ENCODE data around the gene PRDM5. TPM values are rescaled to one million over a fixed set of nuclear protein-coding genes. Genes with fewer than 3 reads are reported as not detected.

PRDM5 gene
- total RNA-seq, 1 donor from 2014 or later, result 6.5 TPM

DNA sequence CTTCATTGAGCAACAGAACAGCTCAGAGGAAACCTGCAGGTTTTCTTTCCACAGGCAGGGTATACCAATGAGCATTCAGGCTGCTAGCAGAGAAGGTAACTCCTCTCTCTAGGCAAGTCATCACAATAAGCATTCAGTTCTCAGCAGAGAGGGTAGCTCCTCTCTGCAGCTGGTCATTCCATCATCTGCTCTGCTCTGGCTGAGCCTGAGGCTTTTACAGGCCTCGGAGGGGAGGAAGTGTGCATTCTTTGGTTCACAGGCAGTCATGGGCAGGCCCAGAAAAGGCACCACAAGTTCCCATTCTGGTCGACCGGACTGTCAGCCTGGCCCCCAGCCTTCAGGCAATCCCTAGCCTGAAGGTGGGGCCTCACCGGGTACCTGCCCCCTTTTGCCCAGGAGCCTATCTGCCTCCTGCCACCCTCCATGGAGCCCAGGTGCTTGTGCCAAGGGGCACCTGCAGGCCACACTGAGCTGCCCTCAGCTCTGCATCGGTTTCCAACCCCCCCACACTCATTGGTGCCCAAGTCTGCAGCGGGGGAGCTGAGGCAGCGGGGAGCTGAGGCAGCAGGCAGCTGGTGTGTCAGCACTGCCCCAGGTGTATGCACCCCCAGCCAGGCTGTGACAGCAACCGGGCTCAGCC is 83.1 kb downstream of the PRDM5 start:
- Histone ChIP-seq H3K79me2 (ENCODE audit: insufficient read depth, low read length) (no peaks in the 10 kb centered on the region), H3K27me3 (ENCODE audit: insufficient read depth, low read length) (no peaks in the 10 kb centered on the region), H3K27ac (ENCODE audit: low read depth, low read length) (no peak overlapping the region), H2AFZ (ENCODE audit: low read depth, low read length) (no peak overlapping the region), H3K4me2 (ENCODE audit: low read length) (no peak overlapping the region), H3K4me1 (ENCODE audit: insufficient read depth, low read length) (peaks cover 10% of the 10 kb centered on the region), H3K9me3 (ENCODE audit: insufficient read depth, low read depth, low read length) (no peaks in the 10 kb centered on the region), H4K20me1 (ENCODE audit: insufficient read depth, low read length) (no peaks in the 10 kb centered on the region), H3K4me3 (ENCODE audit: insufficient read depth, low read depth, low read length) (no peak overlapping the region), H3K9ac (ENCODE audit: low read length) (no peak overlapping the region), H3K36me3 (ENCODE audit: insufficient read depth, low read length) (no peaks in the 10 kb centered on the region)
- no peak for FAIRE-seq
- DNase-seq (ENCODE audit: low read depth), result no peak
- Mint-ChIP-seq H3K9me3 (ENCODE audit: unreplicated experiment) (peaks cover 4% of the 10 kb centered on the region), H3K36me3 (ENCODE audit: low read depth, unreplicated experiment) (no peaks in the 10 kb centered on the region), H3K4me3 (ENCODE audit: unreplicated experiment) (no peak overlapping the region), H3K27ac (ENCODE audit: unreplicated experiment) (no peak overlapping the region), H3K27me3 (ENCODE audit: low read depth, unreplicated experiment) (no peaks in the 10 kb centered on the region), H3K4me1 (ENCODE audit: low read depth, unreplicated experiment) (peaks cover 6% of the 10 kb centered on the region)
- TF ChIP-seq CTCF (IDR thresholded peaks at IDR 0.05; ENCODE audit: insufficient read depth, low read depth, low read length) (no peak), EZH2 (IDR thresholded peaks at IDR 0.05; ENCODE audit: insufficient read depth, low read length) (no peak)

DNA sequence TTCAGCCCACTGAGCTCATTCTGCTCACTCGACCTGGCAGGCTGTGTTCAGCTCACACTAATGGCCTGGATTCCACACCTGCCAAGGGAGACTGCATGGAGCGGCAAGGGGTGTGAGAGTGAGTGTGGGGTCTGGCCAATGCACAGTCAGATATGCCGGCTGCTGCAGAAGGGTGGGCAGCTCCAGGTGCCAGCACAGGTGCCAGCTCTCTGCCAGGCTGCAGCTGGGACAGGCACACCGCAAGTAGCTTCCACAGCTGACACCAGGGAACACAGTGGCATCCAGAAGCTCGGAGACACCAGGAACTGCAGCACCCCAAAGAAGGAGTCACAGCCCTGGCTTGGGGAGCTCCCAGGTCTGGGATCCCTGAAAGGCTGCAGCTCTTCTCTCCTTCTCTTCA is 83.7 kb downstream of the PRDM5 start:
- Histone ChIP-seq H3K9ac (ENCODE audit: low read length) (no peak overlapping the region), H3K79me2 (ENCODE audit: insufficient read depth, low read length) (no peaks in the 10 kb centered on the region), H3K9me3 (ENCODE audit: insufficient read depth, low read depth, low read length) (no peaks in the 10 kb centered on the region), H3K4me1 (ENCODE audit: insufficient read depth, low read length) (peaks cover 10% of the 10 kb centered on the region), H3K27ac (ENCODE audit: low read depth, low read length) (no peak overlapping the region), H3K4me3 (ENCODE audit: insufficient read depth, low read depth, low read length) (no peak overlapping the region), H4K20me1 (ENCODE audit: insufficient read depth, low read length) (no peaks in the 10 kb centered on the region), H2AFZ (ENCODE audit: low read depth, low read length) (no peak overlapping the region), H3K36me3 (ENCODE audit: insufficient read depth, low read length) (no peaks in the 10 kb centered on the region), H3K27me3 (ENCODE audit: insufficient read depth, low read length) (no peaks in the 10 kb centered on the region), H3K4me2 (ENCODE audit: low read length) (no peak overlapping the region)
- peaks cover 5% of the 10 kb centered on the region for H3K4me1 Mint-ChIP-seq (ENCODE audit: low read depth, unreplicated experiment)
- peaks cover 2% of the 10 kb centered on the region for H3K36me3 Mint-ChIP-seq (ENCODE audit: low read depth, unreplicated experiment)
- TF ChIP-seq CTCF (IDR thresholded peaks at IDR 0.05; ENCODE audit: insufficient read depth, low read depth, low read length) (no peak), EZH2 (IDR thresholded peaks at IDR 0.05; ENCODE audit: insufficient read depth, low read length) (no peak)
- FAIRE-seq, result no peak
- no peaks in the 10 kb centered on the region for H3K27me3 Mint-ChIP-seq (ENCODE audit: low read depth, unreplicated experiment)
- H3K27ac Mint-ChIP-seq (ENCODE audit: unreplicated experiment), result no peak overlapping the region
- peaks cover 6% of the 10 kb centered on the region for H3K9me3 Mint-ChIP-seq (ENCODE audit: unreplicated experiment)
- DNase-seq (ENCODE audit: low read depth), result no peak
- H3K4me3 Mint-ChIP-seq (ENCODE audit: unreplicated experiment), result no peak overlapping the region

DNA sequence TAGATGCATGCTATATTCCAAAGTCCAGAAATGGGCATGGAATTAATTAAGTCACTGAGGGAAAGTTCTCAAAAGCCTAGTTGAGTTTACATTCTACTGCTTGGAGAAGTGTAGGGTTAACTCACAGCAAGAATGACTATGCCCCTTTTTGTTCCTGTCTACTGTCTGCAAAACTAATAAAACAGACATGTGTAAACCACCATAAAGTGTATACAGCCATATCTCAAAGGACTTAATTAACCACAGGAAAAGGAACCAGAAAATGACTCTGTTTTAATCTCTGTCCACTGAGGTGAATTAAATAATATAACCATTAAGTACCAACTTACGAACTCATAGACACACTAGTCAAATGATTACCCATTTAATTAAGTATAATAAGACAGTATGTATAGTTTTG is 84.9 kb downstream of the PRDM5 start:
- FAIRE-seq (no peak), DNase-seq (ENCODE audit: low read depth) (no peak)
- H3K4me1 ChIP-seq (ENCODE audit: insufficient read depth, low read length), result peaks cover 10% of the 10 kb centered on the region
- H3K9ac ChIP-seq (ENCODE audit: low read length), result no peak overlapping the region
- H3K9me3 ChIP-seq (ENCODE audit: insufficient read depth, low read depth, low read length), result no peaks in the 10 kb centered on the region
- H3K27ac ChIP-seq (ENCODE audit: low read depth, low read length), result no peak overlapping the region
- no peaks in the 10 kb centered on the region for H4K20me1 ChIP-seq (ENCODE audit: insufficient read depth, low read length)
- Mint-ChIP-seq H3K4me3 (ENCODE audit: unreplicated experiment) (no peak overlapping the region), H3K4me1 (ENCODE audit: low read depth, unreplicated experiment) (peaks cover 5% of the 10 kb centered on the region), H3K36me3 (ENCODE audit: low read depth, unreplicated experiment) (peaks cover 2% of the 10 kb centered on the region), H3K27me3 (ENCODE audit: low read depth, unreplicated experiment) (no peaks in the 10 kb centered on the region), H3K27ac (ENCODE audit: unreplicated experiment) (no peak overlapping the region), H3K9me3 (ENCODE audit: unreplicated experiment) (peaks cover 6% of the 10 kb centered on the region)
- no peak overlapping the region for H2AFZ ChIP-seq (ENCODE audit: low read depth, low read length)
- no peaks in the 10 kb centered on the region for H3K36me3 ChIP-seq (ENCODE audit: insufficient read depth, low read length)
- H3K79me2 ChIP-seq (ENCODE audit: insufficient read depth, low read length), result no peaks in the 10 kb centered on the region
- H3K4me3 ChIP-seq (ENCODE audit: insufficient read depth, low read depth, low read length), result no peak overlapping the region
- TF ChIP-seq CTCF (IDR thresholded peaks at IDR 0.05; ENCODE audit: insufficient read depth, low read depth, low read length), result no peak
- H3K4me2 ChIP-seq (ENCODE audit: low read length), result no peak overlapping the region
- no peaks in the 10 kb centered on the region for H3K27me3 ChIP-seq (ENCODE audit: insufficient read depth, low read length)
